ENCODE measurements around the gene GABPA. TPM values are rescaled to one million over a fixed set of nuclear protein-coding genes. Genes with fewer than 3 reads are reported as not detected.

GABPA gene
- total RNA-seq, 2 experiments from 2014 or later, result 23.5 to 23.6 TPM

DNA sequence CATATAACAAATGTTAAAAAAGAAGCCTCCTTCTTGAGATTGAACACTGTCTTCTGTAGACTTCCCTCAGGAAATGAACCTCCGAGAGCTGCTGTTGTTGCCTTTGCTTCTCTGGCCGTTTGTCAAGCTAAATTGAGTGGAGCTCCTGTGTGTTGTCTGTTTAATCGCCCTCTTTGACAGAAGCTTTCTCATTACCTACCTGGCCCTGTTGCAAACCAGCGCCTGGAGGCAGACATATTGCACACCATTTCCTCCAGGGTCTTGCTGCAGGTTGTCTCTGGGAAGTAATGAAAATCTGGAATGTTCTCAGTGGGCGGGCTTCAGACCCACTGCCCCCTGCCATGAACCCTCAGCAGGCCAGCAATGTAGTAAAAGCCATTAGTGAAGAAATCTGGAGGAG, 83.3 kb downstream of the GABPA start:
- H3K4me3 ChIP-seq (ENCODE audit: low read length), result no peak overlapping the region
- no peaks in the 10 kb centered on the region for H3K9me3 ChIP-seq (ENCODE audit: control insufficient read depth in 1 of 2, insufficient read depth in 1 of 2, low read length in 2 of 2)
- TF ChIP-seq, protein P1, sequence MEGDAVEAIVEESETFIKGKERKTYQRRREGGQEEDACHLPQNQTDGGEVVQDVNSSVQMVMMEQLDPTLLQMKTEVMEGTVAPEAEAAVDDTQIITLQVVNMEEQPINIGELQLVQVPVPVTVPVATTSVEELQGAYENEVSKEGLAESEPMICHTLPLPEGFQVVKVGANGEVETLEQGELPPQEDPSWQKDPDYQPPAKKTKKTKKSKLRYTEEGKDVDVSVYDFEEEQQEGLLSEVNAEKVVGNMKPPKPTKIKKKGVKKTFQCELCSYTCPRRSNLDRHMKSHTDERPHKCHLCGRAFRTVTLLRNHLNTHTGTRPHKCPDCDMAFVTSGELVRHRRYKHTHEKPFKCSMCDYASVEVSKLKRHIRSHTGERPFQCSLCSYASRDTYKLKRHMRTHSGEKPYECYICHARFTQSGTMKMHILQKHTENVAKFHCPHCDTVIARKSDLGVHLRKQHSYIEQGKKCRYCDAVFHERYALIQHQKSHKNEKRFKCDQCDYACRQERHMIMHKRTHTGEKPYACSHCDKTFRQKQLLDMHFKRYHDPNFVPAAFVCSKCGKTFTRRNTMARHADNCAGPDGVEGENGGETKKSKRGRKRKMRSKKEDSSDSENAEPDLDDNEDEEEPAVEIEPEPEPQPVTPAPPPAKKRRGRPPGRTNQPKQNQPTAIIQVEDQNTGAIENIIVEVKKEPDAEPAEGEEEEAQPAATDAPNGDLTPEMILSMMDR (IDR thresholded peaks at IDR 0.05), result no peak
- H3K9me3 Mint-ChIP-seq, result no peaks in the 10 kb centered on the region
- H3K27me3 ChIP-seq (ENCODE audit: control insufficient read depth in 1 of 2, insufficient read depth in 2 of 2, low read length in 2 of 2), result no peaks in the 10 kb centered on the region
- no peaks in the 10 kb centered on the region for H3K4me1 ChIP-seq (ENCODE audit: insufficient read depth, low read length)
- H3K36me3 ChIP-seq (ENCODE audit: insufficient read depth, low read length), result no peaks in the 10 kb centered on the region
- H3K27me3 Mint-ChIP-seq, result no peaks in the 10 kb centered on the region
- ATAC-seq (ENCODE audit: poor library complexity) (no peak), DNase-seq (no peak)
- H3K27ac Mint-ChIP-seq, result no peak overlapping the region
- ChIA-PET CTCF (interaction anchor here (1.6 kb wide), 1 partner anchor 10 kb away, joined by 3 read pairs; no protein-coding TSS in a partner anchor), POLR2A (no interaction called here)
- H3K27ac ChIP-seq (ENCODE audit: low read depth in 1 of 2, low read length in 2 of 2), result no peak overlapping the region
- H3K36me3 Mint-ChIP-seq (ENCODE audit: low read depth), result no peaks in the 10 kb centered on the region
- H3K4me3 Mint-ChIP-seq, result no peak overlapping the region
- peaks cover 6% of the 10 kb centered on the region for H3K4me1 Mint-ChIP-seq (ENCODE audit: low read depth)
- intact Hi-C loops (cut with DNase I, micrococcal nuclease), result no loop called here

DNA sequence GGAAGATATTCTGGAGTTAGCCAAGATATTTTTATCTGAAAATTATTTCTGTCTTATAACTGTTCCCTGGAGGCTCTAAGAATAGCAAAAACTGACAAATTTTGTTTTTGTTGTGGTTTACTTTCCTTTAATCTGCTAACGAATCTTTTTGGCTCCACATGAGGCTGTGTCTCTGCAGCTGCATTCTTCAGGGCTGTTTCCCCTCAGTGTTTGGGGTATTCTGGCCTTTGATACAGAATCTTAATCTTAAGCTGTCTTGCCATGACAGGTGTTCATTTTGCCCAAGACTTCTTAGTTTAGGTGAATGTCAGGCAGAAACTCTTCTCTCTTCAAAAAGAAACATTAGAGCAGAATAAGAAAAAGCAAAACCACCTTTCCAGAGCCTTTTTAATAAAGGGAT, 83.8 kb downstream of the GABPA start:
- Mint-ChIP-seq H3K4me1 (ENCODE audit: low read depth) (peaks cover 6% of the 10 kb centered on the region), H3K36me3 (ENCODE audit: low read depth) (no peaks in the 10 kb centered on the region), H3K4me3 (no peak overlapping the region), H3K27me3 (no peaks in the 10 kb centered on the region), H3K9me3 (no peaks in the 10 kb centered on the region), H3K27ac (no peak overlapping the region)
- Histone ChIP-seq H3K4me3 (ENCODE audit: low read length) (no peak overlapping the region), H3K36me3 (ENCODE audit: insufficient read depth, low read length) (no peaks in the 10 kb centered on the region), H3K4me1 (ENCODE audit: insufficient read depth, low read length) (no peaks in the 10 kb centered on the region), H3K27ac (ENCODE audit: low read depth in 1 of 2, low read length in 2 of 2) (no peak overlapping the region), H3K27me3 (ENCODE audit: control insufficient read depth in 1 of 2, insufficient read depth in 2 of 2, low read length in 2 of 2) (no peaks in the 10 kb centered on the region), H3K9me3 (ENCODE audit: control insufficient read depth in 1 of 2, insufficient read depth in 1 of 2, low read length in 2 of 2) (no peaks in the 10 kb centered on the region)
- POLR2A ChIA-PET, result no interaction called here
- DNase-seq (no peak), ATAC-seq (ENCODE audit: poor library complexity) (no peak)
- TF ChIP-seq, protein P1 (IDR thresholded peaks at IDR 0.05), result no peak
- CTCF ChIA-PET, result no interaction called here
- intact Hi-C loops (cut with DNase I, micrococcal nuclease), result no loop called here

Other genes starting within 250 kb of the GABPA start
- 10 to 100 TPM; 10.7 to 15.2 TPM for gene MRPL39, start 127.5 kb upstream of the GABPA start, total RNA-seq
- gene JAM2, start 95.7 kb upstream of the GABPA start, total RNA-seq, result not detected
- gene ATP5PF, start 68 bp upstream of the GABPA start, total RNA-seq, result 10 to 100 TPM; 26.7 to 30.3 TPM

Measured in CD4-positive, alpha-beta T cell (primary cell).